HG02571 (cell line): Measurements from ENCODE around the gene SSTR1.

ENCODE experiments used
- ATAC-seq: cut with Tn5 transposase; IDR thresholded peaks from one replicate; pipeline ENCODE4 v1.9.1; 2021; ENCODE audit warnings: mild to moderate bottlenecking, moderate library complexity; ENCODE audit not compliant: unreplicated experiment

Gene SSTR1

GRCh38 chr14:38233218-38233617 lies 25.5 kb downstream of the SSTR1 start:
- ATAC-seq: no peak

GRCh38 chr14:38238332-38238731 lies 30.6 kb downstream of the SSTR1 start:
- ATAC-seq: no peak

- no peak for ATAC-seq
These were observed 31.2 kb downstream of the SSTR1 start for GRCh38 chr14:38238878-38239277.

- ATAC-seq: no peak
These were observed 36.1 kb downstream of the SSTR1 start for GRCh38 chr14:38243696-38244240.

- no peak for ATAC-seq
These were observed 40.8 kb downstream of the SSTR1 start for GRCh38 chr14:38248321-38249028.

- no peak for ATAC-seq
These were observed 42.6 kb downstream of the SSTR1 start for GRCh38 chr14:38250331-38250730.

GRCh38 chr14:38252066-38252710 lies 44.5 kb downstream of the SSTR1 start:
- no peak for ATAC-seq

- ATAC-seq: no peak
These were observed 46.0 kb downstream of the SSTR1 start for GRCh38 chr14:38253676-38254075.

- no peak for ATAC-seq
These were observed 47.1 kb downstream of the SSTR1 start for GRCh38 chr14:38254571-38255407.

- no peak for ATAC-seq
These were observed 47.6 kb downstream of the SSTR1 start for GRCh38 chr14:38255408-38255672.

- ATAC-seq: no peak
These were observed 48.2 kb downstream of the SSTR1 start, which contains the start of gene CLEC14A for GRCh38 chr14:38255673-38256532. CLEC14A (minus strand) TSS chr14:38256093; CDS start chr14:38256022, 71 bp downstream.

GRCh38 chr14:38256533-38256840 lies 48.8 kb downstream of the SSTR1 start:
- no peak for ATAC-seq

GRCh38 chr14:38257507-38257906 lies 49.8 kb downstream of the SSTR1 start:
- ATAC-seq: no peak

- no peak for ATAC-seq
These were observed 53.9 kb downstream of the SSTR1 start for GRCh38 chr14:38261620-38262019.
